H1 (cell line): ENCODE measurements around the gene FIGNL2. TPM values are rescaled to one million over a fixed set of nuclear protein-coding genes. Genes with fewer than 3 reads are reported as not detected.
A peak's percentile ranks its signal among the peaks of the same experiment; 100 is the strongest.

Experiments used
- ASH2L ChIP-seq: fragments of 200-600, 300-600 bp; sonication (generic); IDR thresholded peaks from one replicate; pipeline ENCODE4 v1.7.1; 2017; ENCODE audit warnings: low read length
- ATF2 ChIP-seq: IDR thresholded peaks from 2 replicates; pipeline ENCODE4 v1.6.1; 2012; ENCODE audit warnings: low read length, inconsistent platforms
- CTCF ChIP-seq, 3 experiments: IDR thresholded peaks; 1 replicate in 2 of 3; 2 replicates in 1 of 3; pipeline versions ENCODE4 v1.5.1 to v1.6.1; 2011; ENCODE audit warnings: low read length in 3 of 3, mild to moderate bottlenecking in 3 of 3, inconsistent platforms in 2 of 3, low read depth in 1 of 3, moderate library complexity in 1 of 3; ENCODE audit not compliant: insufficient read depth in 1 of 3; ENCODE audit errors: control extremely low read depth in 1 of 3
- KDM4A ChIP-seq: IDR thresholded peaks from one replicate; pipeline ENCODE4 v1.7.1; 2012; ENCODE audit warnings: low read depth, mild to moderate bottlenecking, moderate library complexity, low read length, inconsistent platforms; ENCODE audit not compliant: severe bottlenecking
- POLR2AphosphoS5 ChIP-seq: IDR thresholded peaks from 2 replicates; pipeline ENCODE4 v1.6.1; 2011; ENCODE audit warnings: low read depth, low read length
- RFX5 ChIP-seq: IDR thresholded peaks from 2 replicates; pipeline ENCODE4 v1.6.1; 2011; ENCODE audit warnings: low read depth, low read length, improper control_type of control experiment, borderline replicate concordance
- SP2 ChIP-seq: IDR thresholded peaks from 2 replicates; pipeline ENCODE4 v1.6.1; 2012; ENCODE audit warnings: mild to moderate bottlenecking, low read length, inconsistent platforms
- TEAD4 ChIP-seq: IDR thresholded peaks from 2 replicates; pipeline ENCODE4 v1.6.1; 2012; ENCODE audit warnings: low read depth, low read length, inconsistent platforms, mixed read lengths
- polyA plus RNA-seq, 7 experiments: library from polyadenylated mRNA; depleted of rRNA in 3 of 7; stranded (reverse) in 5 of 7; unstranded in 2 of 7; fragments of >200 nt in 5 of 7; fragments of 200-250 nt in 2 of 7; gene quantifications; 1 replicate in 5 of 7; 2 replicates in 1 of 7; 4 replicates in 1 of 7; pipeline versions ENCODE4 v1.2.1 to v1.2.3, GENCODE V29; 2011 to 2013; ENCODE audit warnings: missing spikeins in 2 of 7, mixed read lengths in 2 of 7
- total RNA-seq: library from RNA; stranded (reverse); fragmentation: NEBNext Ultra II Directional; extraction: Animal tissue kit (Norgen Biotek cat#: 25700); gene quantifications from 2 replicates; pipeline ENCODE4 v1.2.1, GENCODE V29; 2021

FIGNL2 gene
- total and polyA plus RNA-seq, 2 of the 8 experiments (the other 6 are each of a cell fraction or from before 2014, with no cell fraction given) = 6.5 to 7.1 TPM

GRCh38 chr12:51820526-51821439 lies 27.7 kb downstream of the FIGNL2 start (continued):
- peak; percentile 67 for TF ChIP-seq KDM4A
- peak; percentile 31 to 64 (median 52) for TF ChIP-seq CTCF (IDR thresholded peaks at IDR 0.05; ENCODE audit: control extremely low read depth in 1 of 3, insufficient read depth in 1 of 3, low read depth in 1 of 3, low read length in 3 of 3)
- no peak for TF ChIP-seq TEAD4
- TF ChIP-seq RFX5 = no peak
- no peak for TF ChIP-seq POLR2AphosphoS5
- peak; percentile 28 for TF ChIP-seq ASH2L
- no peak for TF ChIP-seq SP2
- no peak for TF ChIP-seq ATF2
- TF ChIP-seq, all 59 proteins: peak for 17
